HG03571 (cell line): ENCODE measurements around the gene CCL19.
A peak's percentile ranks its signal among the peaks of the same experiment; 100 is the strongest.

ENCODE experiments used
- ATAC-seq: cut with Tn5 transposase; IDR thresholded peaks from one replicate; pipeline ENCODE4 v1.9.1; 2021; ENCODE audit not compliant: unreplicated experiment

Gene CCL19

DNA sequence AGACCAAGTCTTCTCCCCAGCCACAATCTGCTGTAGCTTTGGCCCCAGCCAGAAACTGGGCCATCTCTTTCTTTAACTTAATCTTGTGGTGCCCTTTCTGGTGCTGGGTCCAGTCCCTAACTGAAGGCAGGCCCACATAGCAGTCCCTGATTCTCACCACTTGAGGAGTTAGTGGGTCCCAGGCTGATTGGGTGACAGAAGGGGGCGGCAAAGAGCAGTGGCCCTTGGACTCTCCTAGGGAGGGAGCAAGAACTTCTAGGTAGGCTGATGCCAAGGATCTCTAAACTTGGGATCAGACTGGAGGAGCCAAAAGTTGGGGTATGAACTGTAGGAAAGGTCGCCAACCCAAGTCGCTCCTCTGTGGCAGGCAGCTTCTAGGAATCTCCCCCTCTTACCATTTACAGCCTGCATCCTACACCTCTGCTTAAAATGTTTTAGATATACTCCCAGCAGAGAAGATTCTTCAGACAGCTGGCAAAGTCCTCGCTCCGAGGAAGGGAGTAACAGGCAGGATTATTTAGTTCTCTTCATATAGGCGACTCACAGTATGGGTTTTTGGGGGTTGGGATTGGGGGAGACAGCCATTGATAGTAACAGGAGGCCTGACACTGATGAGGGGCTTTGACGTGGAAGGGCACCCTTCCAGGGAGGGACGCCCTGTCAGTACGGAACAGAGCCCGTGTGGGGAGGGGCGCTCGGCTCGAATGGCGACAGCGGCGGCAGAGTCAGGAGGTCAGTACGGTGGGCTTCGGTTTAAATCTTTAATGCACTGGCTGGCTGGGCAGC is 26.6 kb downstream of the CCL19 start:
- ATAC-seq: peak; percentile 54

DNA sequence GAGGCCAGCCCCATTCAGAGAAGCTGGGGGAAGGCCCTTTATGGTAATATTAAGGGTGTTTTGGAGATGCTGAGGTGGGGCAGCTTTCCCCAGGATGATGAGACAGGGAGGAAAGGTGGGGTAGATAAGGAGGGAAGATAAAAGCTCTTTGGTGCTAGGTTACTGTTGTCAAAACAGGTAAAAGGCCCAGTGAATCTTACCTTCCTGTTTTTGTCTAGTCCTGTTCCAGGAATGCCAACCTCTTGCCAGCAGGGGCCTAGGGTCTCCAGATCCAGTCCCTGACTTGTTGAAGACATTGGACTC is 27.8 kb downstream of the CCL19 start:
- ATAC-seq: no peak

DNA sequence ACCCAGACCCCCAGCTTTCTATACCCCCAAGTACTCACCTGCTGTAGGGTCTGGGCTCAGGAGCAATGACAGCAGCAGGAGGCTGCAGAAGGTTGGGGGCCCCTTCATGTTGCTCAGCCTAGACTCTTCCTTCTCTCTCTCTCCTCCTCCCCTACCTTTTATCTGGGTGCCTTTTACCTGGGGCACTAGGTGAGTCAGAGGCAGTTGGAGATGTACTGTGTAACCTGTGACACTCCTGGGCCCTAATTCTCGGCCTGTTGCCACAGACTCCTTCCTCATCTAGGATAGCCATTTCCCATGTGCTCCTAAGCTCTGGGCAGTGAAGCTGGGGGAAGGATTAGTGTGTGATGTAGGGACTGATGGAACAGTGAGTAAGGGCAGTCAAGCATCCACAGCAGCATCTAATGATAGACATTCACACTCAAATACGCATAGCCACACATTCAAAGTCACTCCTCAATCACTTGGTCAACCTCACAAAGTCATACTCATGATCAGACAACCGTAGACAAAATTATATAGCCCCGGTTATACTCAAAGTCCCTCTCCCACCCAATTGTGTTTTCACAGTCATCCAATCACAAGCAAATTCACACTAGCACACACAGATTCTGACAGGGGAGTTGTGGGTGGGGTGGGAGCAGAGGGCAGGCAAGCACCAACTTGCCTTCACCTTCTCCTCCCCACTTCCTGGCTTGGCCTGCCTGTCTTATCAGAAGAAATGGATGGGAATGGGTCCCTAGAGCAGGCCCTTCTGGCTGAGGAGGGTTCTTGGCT is 28.4 kb downstream of the CCL19 start, which contains the start of gene CCL27:
Gene CCL27, minus strand, starts transcription at position 132 of the 777 bp plus-strand sequence. Its CDS starts 24 bp downstream, at position 108.
- ATAC-seq: no peak

DNA sequence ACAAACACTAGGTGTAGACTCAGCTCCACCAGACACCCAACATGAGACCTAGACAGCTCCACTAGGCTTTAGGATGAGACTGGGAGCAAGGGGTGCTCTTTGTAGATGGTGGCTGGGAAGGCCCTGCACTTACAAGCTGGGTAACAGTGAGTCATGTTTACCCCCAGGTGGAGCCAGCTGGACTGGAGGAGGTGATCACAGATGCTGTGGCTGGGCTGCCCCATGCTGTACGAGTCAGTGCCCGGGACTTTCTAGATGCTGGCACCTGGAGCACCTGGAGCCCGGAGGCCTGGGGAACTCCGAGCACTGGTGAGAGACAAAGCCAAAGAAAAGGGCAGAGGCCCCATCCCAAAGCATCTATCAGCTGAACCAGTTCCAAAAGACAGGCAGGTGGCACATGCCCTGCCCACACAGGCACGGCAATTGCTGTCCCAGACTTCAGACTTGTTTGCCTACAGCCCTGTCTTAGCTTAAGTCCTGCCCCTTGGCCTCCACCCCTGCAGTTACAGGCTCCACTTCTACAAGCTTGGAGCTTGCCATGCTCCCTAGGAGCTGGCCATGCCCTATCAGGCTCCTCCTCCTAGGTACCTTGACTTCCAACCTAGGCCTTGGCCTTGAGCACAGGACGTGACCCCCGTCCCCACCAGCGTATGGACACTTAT is 31.4 kb downstream of the CCL19 start:
- ATAC-seq: no peak

DNA sequence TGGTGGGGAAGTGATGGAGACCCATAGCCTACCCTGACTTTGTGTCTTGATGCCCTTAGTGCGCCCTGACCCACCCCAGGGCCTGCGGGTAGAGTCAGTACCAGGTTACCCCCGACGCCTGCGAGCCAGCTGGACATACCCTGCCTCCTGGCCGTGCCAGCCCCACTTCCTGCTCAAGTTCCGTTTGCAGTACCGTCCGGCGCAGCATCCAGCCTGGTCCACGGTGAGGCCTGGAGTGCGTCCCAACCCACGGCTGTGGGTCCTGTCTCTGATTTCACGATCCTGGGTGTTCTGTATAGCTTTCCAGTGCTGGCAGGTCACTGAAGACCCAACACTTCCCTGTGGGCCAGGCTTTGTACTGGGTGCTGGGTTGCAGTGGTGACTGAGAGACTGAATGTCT is 32.6 kb downstream of the CCL19 start:
- no peak for ATAC-seq

DNA sequence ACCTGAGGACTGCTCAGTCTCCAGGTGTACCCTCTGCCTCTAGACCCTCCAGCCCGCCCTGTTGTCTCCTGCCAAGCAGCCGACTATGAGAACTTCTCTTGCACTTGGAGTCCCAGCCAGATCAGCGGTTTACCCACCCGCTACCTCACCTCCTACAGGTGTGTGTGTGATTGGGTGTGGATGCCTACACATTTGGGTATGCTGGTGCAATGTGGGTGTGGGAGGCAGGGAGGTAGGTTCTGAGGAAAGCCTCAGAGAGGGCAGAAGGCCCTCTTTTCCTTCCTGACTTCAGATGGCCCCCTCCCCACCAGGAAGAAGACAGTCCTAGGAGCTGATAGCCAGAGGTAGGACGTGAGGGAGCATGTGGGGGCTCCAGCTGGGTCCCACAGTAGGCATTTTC is 34.1 kb downstream of the CCL19 start:
- no peak for ATAC-seq

DNA sequence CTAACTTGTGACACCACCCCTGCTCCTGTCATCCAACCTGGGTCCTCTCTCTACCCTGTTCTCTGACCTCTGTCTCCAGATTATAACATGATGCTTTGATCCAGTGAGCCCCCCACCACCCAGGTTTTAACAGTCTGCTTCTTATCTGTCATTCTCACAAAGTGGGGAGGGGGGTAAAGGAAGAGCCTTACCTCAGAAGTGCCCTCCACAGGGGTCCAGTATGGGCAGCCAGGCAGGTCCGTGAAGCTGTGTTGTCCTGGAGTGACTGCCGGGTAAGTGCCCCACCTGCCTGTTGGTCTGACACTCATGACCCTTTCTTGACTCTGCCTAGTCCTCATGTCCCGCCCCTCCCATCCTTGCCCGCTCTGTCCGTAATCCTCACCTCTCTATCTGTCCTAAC is 35.7 kb downstream of the CCL19 start:
- ATAC-seq: no peak

DNA sequence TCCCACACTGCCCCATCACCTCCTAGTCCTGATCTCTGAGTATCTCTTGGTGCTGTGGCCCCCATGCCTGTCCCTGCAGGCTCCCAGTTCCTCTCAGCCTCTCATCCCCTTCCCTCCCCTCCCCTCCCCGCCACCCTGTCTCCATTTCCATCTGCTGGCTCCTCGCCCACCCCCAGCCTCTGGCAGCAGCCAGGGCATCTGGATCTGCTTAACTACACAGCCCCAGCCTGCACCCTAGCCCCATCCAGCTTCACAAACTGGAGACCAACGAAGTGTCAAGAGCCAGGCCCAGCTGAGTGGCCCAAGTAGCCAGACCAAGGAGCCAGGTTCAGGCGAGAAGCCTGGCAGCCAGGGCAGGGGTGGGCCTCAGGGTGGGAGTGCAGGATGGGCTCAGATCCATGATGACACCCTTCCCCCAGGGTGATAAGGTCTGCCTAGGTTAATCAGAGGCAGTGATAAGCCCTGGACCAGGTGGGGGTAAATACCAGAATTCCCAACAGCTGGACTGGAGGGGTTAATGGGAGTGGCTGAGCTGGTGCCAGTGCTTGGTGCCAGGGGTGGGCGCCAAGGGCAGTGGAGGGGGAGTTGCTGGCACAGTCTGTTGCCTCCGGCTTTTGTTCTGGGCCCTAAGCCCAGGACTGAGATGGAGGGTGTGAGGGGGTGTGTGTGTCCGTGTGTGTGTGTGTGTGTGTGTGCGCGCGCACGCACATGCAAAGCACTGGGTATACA is 36.6 kb downstream of the CCL19 start:
- no peak for ATAC-seq

DNA sequence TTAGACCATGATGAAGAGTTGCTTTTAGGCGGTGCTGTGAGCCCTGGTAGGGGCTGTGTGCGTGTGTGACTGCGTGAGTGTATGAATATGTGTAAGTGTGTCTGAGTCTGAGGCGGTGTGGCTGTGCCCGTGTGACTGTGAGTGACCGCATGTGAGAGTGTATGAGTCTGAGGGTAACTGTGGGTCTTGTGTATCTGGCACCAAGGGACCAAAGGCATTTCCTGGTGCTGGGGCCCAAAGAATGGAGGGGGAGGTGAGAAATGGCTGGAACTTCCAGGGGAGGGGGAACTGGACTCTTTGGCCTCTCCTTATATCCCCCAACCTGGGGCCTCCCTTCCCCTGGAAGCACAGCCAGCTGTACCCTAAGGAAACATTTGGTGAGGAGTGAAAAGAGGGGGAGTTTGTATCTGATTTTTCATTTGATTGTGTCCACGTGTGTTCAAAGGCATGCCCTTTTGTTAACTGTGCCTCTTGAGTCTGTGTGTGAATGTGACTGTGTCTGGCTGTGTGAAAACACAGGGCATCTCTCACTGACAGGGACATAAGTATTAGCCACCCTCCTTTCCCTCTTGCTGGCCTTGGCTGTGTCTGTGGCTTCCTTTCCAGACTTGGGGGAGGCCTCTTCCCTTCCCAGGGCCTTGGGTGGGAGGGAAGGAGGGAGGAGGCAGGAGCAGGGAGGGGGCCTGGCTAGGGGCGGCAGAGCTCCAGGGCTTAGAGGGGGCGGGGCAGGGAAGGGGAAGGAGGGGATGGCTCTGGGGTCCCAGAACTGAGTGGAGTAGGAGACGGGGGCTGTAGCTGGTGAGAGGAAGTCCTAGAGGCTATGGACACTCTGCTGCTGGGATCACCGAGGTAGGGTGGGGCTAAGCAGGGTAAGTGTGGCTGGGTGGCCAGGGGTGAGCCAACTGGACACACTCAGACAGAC is 37.7 kb downstream of the CCL19 start:
- no peak for ATAC-seq

DNA sequence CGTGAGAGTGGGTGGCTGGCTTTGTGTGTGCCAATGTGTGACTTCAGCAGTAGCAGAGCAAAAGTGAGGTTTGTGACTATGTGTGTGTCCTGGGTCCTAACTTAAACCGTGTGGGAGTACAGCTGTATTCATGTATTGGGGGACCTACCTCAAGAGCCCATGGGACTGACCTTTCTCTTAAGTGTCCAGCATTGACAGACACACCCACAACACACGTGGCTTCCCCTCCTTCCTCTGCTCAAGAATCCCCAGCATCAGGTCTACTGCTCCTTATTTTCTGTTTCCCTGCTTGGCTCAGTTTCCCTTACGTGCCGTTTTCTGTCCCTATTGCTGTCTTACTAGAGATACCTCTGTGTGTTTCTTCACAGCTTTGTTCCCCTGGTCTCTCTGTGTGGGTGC is 38.5 kb downstream of the CCL19 start:
- ATAC-seq: no peak

DNA sequence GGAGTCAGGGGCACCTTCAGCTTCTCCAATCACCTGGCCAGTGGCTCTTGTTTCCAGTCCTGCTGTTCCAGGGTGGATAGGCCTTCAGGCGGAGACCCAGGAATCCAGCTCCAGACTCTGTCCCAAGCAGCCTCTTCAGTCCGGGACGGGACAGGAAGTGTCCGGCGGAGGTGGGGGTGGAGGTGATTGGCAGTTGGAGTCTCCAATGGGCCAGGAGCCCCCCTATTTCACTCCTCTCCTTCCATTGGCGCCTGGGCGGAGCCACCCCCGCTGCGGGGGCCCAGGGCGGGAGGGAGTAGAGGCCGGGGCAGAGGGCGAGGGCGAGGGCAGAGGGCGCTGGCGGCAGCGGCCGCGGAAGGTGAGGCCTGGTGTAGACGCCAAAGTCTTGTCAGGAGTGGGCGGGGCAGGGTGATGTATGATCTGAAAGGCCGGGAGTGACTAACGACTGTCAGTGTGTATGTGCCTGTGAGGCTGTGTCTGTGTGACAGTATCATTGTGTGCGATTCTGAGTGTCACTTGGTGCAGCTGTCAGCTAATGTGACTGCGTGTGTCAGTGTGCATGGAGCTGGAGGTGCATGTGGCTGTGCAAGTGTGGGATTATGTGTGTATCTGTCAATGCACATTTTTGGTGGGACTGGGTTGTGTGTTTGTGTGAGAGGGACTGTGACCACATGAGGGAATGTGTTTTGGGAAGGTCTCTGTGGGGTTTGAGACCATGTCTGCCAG is 39.0 kb downstream of the CCL19 start, which contains the start of gene IL11RA:
Gene IL11RA, plus strand, starts transcription at position 310 of the 726 bp plus-strand sequence. CDS start 3,033 bp downstream, outside the sequence.
- no peak for ATAC-seq

DNA sequence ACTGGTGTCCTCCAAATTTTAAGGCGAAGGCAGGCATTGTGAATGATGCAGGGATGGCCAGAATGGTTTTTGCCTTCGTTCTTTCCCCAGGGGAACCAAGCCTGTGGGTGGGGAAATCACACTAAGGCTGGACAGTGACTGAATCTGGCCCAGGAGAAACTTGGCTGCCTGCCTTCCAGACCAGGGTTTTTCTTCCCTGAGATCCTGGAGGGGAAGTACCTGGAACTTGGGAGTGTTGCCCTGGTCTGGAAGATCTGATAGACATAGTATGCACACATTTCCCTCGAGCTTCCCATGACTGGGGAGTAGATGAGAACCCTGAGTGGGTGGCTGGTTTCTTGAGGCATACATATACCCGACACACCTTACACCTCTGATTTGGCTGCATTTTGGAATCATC is 39.8 kb downstream of the CCL19 start:
- ATAC-seq: no peak

DNA sequence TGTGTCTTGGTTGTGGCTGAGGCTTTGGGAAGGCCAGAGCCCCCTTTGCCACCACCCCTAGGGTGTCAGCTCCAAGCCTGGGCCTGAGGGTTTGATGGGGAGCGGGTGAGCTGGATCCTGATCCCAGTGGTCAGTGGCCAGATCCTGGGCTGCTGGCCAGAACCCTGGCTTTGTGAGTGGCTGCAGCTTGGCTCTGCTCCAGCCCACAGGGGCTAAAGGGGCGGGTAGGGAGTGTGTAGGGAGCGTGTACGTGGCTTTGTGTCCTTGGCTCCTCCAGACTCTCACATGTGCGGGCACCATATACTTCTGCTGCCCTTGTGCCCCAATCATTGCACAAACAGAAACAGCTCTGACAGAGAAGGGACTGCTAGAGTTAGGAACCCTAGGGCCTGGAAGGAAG is 40.3 kb downstream of the CCL19 start:
- no peak for ATAC-seq

DNA sequence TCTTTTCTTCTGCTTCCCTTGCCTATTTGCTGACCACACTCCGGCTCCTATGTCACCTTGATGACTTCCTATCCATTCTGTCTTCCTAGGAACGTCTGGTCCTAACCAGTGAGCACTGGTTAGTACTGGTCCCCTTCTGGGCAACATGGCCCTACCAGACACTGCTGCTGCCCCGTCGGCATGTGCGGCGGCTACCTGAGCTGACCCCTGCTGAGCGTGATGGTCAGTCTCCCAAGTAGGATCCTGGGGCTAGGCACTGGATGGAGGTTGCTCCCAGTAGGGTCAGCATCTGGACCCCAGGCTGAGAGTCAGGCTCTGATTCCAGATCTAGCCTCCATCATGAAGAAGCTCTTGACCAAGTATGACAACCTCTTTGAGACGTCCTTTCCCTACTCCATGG is 42.4 kb downstream of the CCL19 start:
- no peak for ATAC-seq

DNA sequence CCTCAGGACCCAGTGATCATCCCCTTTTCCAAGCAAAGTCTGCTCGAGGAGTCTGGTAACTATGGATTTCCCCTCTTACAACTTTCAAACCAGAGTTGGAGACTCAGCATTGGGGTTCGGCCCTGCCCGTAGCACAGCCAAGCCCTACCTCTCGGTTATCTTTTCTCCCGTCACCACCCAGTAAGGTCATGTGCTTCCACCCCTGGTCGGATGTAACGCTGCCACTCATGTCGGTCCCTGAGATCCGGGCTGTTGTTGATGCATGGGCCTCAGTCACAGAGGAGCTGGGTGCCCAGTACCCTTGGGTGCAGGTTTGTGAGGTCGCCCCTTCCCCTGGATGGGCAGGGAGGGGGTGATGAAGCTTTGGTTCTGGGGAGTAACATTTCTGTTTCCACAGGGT is 43.4 kb downstream of the CCL19 start:
- ATAC-seq: no peak

DNA sequence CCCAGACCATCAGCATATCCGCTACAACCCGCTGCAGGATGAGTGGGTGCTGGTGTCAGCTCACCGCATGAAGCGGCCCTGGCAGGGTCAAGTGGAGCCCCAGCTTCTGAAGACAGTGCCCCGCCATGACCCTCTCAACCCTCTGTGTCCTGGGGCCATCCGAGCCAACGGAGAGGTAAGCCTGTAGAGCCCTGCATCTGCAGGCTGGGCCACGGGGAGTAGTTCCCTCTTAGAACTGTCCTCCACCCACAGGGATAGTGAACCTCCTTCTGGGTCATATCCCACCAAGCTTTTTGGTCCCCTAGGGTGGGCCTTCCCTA is 44.0 kb downstream of the CCL19 start:
- no peak for ATAC-seq

DNA sequence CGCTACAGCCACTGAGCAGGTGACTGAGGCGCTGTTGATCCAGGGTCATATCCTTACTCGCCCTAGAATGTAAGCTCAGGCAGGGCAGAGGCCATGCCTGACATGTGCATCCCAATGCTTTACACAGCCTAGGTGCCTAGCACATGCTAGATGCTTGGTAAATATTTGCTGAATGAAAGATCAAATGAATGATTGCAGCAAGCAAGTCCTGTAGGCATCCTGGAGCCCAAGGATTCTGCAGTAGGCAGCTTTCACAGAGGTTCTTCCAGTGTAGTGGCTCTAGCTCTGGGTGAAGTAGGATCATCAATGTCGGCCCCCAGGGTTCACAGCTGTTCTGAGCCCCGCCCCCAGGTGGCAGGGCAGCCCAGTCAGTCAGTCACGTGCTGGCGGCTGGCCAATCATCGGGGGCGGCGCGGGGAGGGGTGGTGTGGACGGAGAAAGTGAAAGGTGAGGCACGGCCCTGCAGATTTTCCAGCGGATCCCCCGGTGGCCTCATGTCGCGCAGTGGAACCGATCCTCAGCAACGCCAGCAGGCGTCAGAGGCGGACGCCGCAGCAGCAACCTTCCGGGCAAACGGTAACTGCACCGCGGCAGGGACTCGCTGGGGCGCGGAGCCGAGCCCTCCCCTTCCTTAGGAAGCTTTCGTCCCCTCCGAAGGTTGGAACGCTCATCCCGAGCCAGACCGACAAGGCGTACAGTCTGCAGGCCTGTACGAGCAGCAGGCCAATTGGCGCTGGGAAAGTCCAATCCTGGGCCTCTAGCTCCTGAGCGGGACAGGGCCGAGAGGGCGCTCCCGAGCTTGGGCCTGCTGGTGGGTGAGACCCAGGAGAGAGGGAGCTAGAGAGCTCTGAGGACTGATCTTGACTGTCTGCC is 44.6 kb downstream of the CCL19 start, which contains the start of gene GALT:
Gene GALT, plus strand, starts transcription at position 465 of the 873 bp plus-strand sequence. Its CDS starts 30 bp downstream, at position 495.
- ATAC-seq: peak; percentile 84

DNA sequence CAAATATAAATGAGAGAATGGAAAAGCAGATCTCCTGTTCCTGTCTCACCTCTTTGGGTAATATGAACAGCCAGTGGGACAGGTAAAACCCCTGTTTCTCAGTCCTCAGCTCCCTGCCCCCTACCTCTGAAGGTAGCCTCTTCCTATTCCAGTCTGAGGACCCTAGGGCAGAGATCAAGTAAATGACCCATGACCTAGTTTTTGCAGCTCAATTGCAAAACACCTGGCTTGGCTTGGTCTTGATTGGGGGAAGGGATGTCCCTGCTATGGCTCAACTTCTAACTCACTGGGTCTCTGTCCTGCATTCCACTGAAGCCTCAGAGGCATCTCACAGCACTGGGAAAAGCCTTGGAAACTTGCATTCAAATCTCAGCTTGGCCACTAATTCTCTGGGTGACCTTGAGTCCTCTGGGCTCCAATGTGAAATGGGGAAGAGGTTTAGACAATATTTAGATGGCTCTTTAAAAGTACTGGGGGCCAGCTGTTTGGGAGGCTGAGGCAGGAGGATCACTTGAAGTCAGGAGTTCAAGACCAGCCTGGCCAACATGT is 46.2 kb downstream of the CCL19 start:
- no peak for ATAC-seq
